IPS-15b (cell line): ENCODE data around the gene ADCY10.
A peak's percentile ranks its signal among the peaks of the same experiment; 100 is the strongest.
"Not testable (repeated sequence)": the region's sequence is repeated elsewhere in the genome, so short reads cannot be mapped to it uniquely, and the experiment has no call there.

Experiments
- H3K27me3 ChIP-seq: one replicate; pipeline ENCODE4 v1.6.1; 2013; ENCODE audit warnings: low read length; ENCODE audit not compliant: control insufficient read depth, insufficient read depth
- H3K36me3 ChIP-seq: one replicate; pipeline ENCODE4 v1.6.1; 2013; ENCODE audit warnings: low read length; ENCODE audit not compliant: control insufficient read depth, insufficient read depth
- H3K4me1 ChIP-seq: one replicate; pipeline ENCODE4 v1.6.1; 2013; ENCODE audit warnings: mild to moderate bottlenecking, low read length; ENCODE audit not compliant: control insufficient read depth, insufficient read depth
- H3K4me3 ChIP-seq: one replicate; pipeline ENCODE4 v1.5.1; 2013; ENCODE audit warnings: low read depth, low read length
- H3K9ac ChIP-seq: one replicate; pipeline ENCODE4 v1.6.1; 2013; ENCODE audit warnings: low read depth, mild to moderate bottlenecking, low read length
- H3K9me3 ChIP-seq: one replicate; pipeline ENCODE4 v1.6.1; 2013; ENCODE audit warnings: mild to moderate bottlenecking, low read length; ENCODE audit not compliant: control insufficient read depth, insufficient read depth

Gene ADCY10

DNA sequence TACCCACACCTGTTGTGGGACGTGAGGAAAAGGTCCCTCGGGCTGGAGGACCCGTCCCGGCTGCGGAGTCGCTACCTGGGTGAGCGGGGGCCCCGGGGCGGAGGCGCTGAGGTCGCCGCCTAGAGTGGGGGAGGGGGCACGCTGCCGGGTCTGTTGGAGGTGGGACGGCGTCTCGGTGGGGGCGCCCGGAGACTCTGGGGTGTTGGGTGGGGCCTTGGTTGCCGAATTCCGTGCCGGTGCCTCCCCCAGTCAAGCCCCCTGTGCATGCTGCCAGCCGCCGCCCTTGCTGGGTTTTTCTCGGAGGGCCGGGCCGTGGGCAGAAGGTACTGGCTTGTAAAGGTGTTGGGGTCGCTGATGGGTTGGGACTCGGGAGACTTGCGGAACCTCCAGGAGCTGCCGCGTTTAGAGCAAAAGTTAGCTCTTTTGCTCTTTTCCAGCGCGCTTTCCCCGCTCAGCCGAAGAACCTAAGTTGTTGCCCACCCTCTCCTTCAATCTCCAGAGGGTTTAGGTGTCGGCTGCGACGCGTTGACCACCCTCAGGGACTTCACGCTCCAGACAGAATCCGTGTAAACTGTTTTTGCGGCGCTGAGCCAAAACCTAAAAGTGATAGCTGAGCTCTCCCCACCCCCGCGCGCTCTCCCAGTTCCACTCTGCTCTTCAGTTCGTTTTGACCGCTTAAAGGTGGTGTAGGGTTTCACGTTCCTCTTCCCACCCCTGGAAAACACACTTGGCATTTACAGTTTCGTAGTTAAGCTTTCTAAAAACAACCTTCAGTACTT, 23.2 kb upstream of the ADCY10 start, which contains the start of gene MPC2:
TSS of gene MPC2 (minus strand) at position 143 of the 779 bp plus-strand sequence. CDS start 1,231 bp downstream, outside the sequence.
- no peaks in the 10 kb centered on the region for H3K36me3 ChIP-seq
- H3K4me1 ChIP-seq, result no peaks in the 10 kb centered on the region
- peak within 1 kb of the TSS; percentile 95 for H3K9ac ChIP-seq
- H3K27me3 ChIP-seq, result no peaks in the 10 kb centered on the region
- H3K9me3 ChIP-seq, result no peaks in the 10 kb centered on the region
- H3K4me3 ChIP-seq, result peak within 1 kb of the TSS; percentile 96

DNA sequence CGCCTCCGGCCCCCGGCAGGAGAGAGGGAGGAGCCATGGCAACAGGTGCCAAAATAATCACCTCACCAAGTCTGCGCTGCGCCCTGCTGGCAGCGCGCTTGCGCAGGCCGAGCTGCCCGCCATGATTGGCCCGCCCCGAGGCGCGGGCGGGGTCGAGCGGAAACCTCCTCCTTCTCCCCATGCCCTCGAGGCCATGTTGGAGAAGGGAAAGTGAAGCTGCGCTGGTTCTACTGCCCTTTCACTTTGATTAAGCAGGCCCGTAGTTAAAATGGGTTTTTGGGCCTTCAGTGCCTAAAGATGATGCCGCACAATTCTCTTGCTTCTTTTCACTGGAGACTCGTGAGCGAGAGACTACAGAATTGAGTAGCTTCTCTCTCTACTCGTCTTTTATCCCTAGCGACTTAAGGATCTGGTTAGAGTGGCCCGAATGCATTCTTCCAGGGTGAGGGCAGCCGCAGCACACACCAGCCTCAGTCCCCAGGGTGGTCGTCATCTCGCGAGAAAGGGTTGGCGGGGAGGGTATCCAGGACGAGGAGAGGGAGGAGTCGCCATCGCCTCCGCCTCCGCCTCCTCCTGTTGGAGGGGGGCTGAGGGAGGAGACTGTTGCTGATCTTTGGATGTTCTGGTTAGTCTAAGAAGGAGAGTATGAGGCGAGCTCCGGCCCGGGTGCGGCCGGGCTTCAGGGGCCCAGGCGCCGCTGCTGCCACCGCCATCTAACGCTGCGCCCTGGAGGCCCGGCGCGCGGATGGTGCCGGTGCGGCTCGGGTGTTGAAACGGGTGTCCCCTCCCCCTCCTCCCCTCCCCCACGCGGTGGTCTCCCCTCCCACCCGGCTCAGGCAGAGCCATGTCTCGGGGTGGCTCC, 22.4 kb upstream of the ADCY10 start, which contains the start of gene DCAF6:
TSS of gene DCAF6 (plus strand) at position 616 of the 862 bp plus-strand sequence. CDS start at position 845, 229 bp downstream.
- no peaks in the 10 kb centered on the region for H3K4me1 ChIP-seq

DNA sequence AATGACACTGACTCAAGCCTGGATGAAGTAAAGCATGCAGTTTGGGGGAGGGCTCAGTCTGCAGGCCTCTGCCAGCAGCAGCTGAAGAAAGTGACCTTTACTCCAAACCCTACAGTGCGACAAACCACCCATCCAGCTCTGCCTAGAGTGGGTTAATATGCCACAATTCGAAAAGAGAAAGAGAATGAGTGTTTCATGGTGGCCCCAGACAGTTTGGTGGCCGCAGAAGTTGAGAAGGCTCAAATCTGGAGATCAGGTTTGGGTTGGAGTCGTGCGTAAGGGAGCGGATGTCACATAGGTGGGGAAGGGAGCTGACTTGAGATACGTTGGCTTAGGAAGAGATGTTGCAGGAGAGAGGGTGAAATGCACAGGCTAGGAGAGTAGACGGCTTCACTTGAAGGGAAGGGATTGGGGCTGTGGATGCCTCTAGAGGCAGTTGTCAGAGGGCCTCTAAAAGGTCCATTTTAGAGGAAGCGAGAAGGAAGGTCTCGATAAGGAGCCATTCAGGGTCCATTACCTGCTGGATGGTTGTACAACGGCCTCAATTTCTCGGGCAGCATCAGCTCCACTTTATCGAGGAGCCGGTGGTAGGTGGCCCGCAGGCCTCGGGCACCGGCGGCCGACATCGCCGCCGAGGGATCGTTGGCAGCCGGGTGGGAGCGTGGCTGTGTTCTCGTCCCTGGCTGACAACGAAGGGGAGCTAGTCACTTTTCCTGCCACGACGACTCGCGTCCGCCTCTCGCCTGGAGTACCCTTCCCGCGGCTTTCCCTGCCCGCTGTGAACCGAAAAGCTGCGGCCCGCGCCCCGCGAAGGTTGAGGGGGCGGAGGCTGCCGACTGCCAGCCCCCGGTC, 21.5 kb upstream of the ADCY10 start:
- peak overlapping the region; percentile 13 for H3K9ac ChIP-seq
- H3K9me3 ChIP-seq, result no peaks in the 10 kb centered on the region
- H3K36me3 ChIP-seq, result no peaks in the 10 kb centered on the region
- H3K4me3 ChIP-seq, result peak overlapping the region; percentile 96
- no peaks in the 10 kb centered on the region for H3K4me1 ChIP-seq
- no peaks in the 10 kb centered on the region for H3K27me3 ChIP-seq

More for the DNA sequence above, 22.4 kb upstream of the ADCY10 start, which contains the start of gene DCAF6:
- Histone ChIP-seq H3K4me3 (peak within 1 kb of the TSS; percentile 96), H3K27me3 (no peaks in the 10 kb centered on the region), H3K9me3 (no peaks in the 10 kb centered on the region), H3K9ac (peak within 1 kb of the TSS; percentile 95), H3K36me3 (no peaks in the 10 kb centered on the region)

DNA sequence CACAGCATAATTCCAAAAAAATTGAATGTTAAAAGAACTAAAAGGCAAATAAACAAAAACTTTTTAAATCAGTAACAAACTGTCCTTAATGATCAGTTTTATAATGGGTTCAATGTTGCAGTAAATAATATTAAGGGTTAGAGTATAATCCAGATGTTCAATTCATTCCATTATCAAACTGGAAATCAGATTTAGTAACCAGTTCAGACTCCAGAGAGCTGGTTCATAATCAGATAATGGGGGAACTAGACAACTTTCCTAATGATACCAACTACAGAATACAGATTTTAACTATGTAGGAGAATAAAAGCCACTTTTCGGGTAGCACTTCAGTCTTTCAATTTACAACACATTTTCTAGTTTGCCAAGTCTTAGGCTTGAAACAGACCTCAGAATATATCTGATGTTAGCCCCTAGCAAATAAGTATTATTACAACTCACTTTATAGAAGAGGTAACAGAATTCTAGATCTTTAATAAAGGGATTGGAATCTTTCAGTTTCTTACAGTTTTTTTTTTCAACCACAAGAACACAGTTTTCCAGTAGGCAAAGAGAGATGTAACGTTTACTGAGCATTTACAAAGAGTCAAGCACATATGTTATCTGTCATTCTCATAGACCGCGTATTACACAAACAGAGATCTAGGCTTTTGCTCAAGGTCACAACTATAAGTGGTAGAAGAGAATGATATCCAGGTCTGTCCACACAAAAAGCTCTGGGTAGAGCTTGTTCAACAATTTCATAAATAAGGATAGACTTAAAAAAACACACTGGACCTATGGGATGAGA, 20.7 kb upstream of the ADCY10 start:
- Histone ChIP-seq H3K27me3 (no peaks in the 10 kb centered on the region), H3K4me3 (peak overlapping the region; percentile 96), H3K36me3 (no peaks in the 10 kb centered on the region), H3K4me1 (no peaks in the 10 kb centered on the region), H3K9ac (no peak overlapping the region), H3K9me3 (no peaks in the 10 kb centered on the region)

DNA sequence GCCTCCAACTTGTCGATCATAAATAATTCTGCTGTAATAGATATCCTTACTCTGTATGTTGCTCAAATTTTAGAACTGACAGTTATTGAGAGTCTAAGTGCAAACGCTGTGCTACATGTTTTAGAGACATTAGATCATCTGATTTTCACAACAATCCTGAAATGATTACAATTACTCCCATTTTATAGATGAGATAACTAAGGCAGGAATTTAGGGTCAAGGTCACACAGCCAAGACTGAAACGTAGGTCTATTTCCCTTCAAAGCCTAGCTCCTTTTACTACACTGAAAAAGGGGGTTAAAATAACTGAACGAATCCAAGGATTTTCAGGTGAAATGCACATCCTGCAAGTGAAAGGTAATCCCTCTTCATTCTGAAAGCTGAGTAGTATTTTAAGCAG, 19.9 kb upstream of the ADCY10 start:
- Histone ChIP-seq H3K9ac (no peak overlapping the region), H3K9me3 (no peaks in the 10 kb centered on the region), H3K36me3 (no peaks in the 10 kb centered on the region), H3K4me1 (no peaks in the 10 kb centered on the region), H3K4me3 (no peak overlapping the region), H3K27me3 (no peaks in the 10 kb centered on the region)

DNA sequence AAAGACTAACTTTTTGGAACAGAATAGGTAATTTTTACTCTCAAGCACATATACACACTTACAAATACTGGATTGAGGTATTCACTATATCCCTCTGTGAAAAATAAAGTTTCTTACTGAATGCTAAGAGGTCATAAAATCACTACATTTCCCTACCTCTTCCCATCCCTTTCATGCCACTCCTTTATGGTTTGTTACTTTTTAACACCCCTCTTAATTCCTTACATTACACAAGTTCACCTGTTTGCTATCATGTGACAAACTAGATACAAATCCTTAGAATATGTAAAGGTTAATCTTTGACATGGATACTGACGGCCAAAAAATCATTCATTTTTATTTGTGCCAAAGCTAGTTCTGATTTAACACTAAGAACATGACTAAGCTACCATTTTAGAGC, 15.8 kb upstream of the ADCY10 start:
- Histone ChIP-seq H3K4me1 (peaks cover 8% of the 10 kb centered on the region), H3K27me3 (no peaks in the 10 kb centered on the region), H3K9ac (no peak overlapping the region), H3K36me3 (no peaks in the 10 kb centered on the region), H3K4me3 (no peak overlapping the region), H3K9me3 (no peaks in the 10 kb centered on the region)

DNA sequence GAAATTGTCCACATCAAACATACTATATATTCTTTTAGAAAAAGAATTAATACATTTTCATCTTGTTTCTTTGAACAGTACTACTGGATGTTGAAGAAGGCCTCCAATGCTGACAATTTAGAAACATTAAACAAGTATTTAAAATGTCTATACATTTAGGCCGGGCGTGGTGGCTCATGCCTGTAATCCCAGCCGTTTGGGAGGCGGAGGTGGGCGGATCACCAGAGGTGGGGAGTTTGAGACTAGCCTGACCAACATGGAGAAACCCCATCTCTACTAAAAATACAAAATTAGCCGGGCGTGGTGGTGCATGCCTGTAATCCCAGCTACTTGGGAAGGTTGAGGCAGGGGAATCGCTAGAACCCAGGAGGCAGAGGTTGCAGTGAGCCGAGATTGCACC, 15.0 kb upstream of the ADCY10 start:
- H3K4me1 ChIP-seq, H3K4me3 ChIP-seq, H3K9ac ChIP-seq, H3K36me3 ChIP-seq, H3K9me3 ChIP-seq, H3K27me3 ChIP-seq: not testable (repeated sequence)

DNA sequence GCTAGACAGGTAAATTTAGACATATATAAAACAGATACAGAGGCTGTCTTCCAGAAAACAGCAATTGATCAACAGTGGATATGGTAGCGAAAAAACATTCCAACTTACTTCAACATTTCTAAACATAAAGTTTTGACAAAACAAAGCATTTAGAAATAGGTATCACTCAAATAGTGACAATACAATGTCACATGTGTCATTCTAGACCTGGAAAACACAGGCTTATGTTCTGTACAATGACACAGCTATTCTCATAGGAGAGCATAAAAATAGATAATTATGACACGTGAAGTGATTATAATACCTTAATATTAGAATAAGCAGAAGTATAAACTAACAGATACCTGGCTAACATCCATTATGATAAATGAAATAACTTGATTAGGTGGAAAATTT, 14.5 kb upstream of the ADCY10 start:
- H3K4me1 ChIP-seq, result peaks cover 8% of the 10 kb centered on the region
- no peaks in the 10 kb centered on the region for H3K36me3 ChIP-seq
- H3K4me3 ChIP-seq, result no peak overlapping the region
- H3K9me3 ChIP-seq, result no peaks in the 10 kb centered on the region
- H3K9ac ChIP-seq, result no peak overlapping the region
- H3K27me3 ChIP-seq, result no peaks in the 10 kb centered on the region

DNA sequence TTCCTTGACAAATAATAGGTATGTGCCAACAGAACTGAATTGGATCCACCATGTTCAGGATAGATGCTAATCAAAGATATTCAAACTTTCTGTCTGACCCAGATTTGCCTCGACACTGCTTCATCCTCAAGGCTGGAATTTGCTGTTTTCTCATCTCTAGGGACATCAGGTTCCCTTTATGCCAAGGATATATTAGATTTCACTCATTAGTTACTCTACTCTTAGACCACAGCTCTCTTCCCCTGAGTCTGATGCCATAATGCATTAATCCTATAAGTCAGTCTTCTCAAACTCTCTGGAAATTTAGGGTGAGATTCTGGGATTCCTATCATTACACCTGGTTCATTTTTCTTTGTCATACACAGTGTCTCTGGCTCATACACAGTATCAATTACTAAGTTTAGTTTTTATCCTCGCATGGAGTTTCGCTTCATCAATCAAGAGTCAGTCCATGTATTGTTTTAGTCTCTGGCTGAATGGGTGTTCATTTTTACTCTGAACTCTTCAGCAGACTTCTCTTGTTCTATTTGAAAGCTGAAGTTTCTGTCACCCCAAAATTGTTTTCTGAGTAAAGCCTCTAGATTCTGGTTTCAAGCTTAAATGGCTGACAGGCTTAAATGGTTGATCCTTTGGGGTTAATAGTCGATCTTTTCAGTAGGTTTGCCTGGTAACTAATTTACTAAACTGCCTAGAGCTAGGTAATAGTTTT, 13.3 kb upstream of the ADCY10 start:
- no peak overlapping the region for H3K4me3 ChIP-seq
- no peak overlapping the region for H3K9ac ChIP-seq
- H3K9me3 ChIP-seq, result no peaks in the 10 kb centered on the region
- no peaks in the 10 kb centered on the region for H3K36me3 ChIP-seq
- H3K4me1 ChIP-seq, result peaks cover 8% of the 10 kb centered on the region
- H3K27me3 ChIP-seq, result no peaks in the 10 kb centered on the region

DNA sequence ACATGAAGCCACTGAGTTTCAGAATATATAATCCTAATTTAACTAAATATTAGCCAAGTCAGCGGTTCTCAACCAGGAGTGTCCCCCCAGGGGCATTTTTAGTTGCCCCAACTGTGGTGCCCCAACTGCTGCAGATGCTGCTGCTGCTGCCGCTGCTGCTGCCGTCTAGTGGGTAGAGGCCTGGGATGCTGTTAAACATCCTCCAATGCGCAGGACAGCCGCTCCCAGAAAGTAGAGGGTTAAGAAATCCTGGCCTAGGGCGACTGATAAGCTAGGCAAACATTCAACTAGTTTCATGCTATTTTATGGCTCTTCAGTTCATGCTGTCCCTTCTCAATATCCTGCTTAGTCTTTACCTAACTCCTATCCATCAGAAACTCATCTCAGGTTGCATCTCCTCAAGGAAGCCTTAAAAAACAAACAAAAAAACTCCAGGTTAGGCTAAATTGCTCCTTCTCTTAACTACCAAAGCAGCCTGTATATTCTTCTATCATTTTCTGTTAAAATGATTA, 12.6 kb upstream of the ADCY10 start:
- Histone ChIP-seq H3K36me3 (no peaks in the 10 kb centered on the region), H3K4me1 (peaks cover 8% of the 10 kb centered on the region), H3K9me3 (no peaks in the 10 kb centered on the region), H3K4me3 (no peak overlapping the region), H3K9ac (no peak overlapping the region), H3K27me3 (no peaks in the 10 kb centered on the region)
